ENCODE measurements around the gene SLC7A9.

The SLC7A9 gene

DNA sequence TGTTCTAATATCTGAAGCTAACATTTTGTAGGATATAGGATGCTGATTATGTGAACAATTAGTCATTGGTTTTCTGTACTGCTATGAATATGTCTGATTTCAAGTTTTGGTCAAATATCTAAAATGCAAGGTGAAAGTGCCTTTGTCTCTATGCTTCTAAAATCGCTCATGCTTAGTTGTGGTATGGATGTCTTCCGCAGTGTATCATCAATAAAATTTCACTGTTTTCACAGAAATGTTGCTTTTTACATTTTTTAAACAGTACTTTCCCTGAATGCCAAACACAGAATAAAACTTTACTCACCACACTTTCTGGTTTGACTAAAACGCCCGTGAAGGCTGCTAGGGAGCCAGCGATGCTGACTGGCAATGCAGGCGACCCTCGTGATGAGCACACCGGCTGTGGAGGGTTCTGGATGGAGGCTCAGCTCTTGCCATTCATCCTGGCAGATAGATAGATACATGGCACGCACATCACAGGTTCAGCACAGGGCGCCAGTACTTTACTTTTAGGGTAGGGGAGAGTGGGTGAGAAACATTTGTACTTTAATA lies 40.1 kb downstream of the SLC7A9 start:
- in situ Hi-C loops (cut with MboI; ENCODE audit: low sequenced_read_pairs) = no loop called here

GRCh38 chr19:32828643-32829344 lies 40.8 kb downstream of the SLC7A9 start:
- in situ Hi-C loops (cut with MboI; ENCODE audit: low sequenced_read_pairs) = no loop called here

GRCh38 chr19:32828139-32828538 lies 41.4 kb downstream of the SLC7A9 start:
- in situ Hi-C loops (cut with MboI; ENCODE audit: low sequenced_read_pairs) = no loop called here

- in situ Hi-C loops (cut with MboI; ENCODE audit: low sequenced_read_pairs) = no loop called here
Measured at GRCh38 chr19:32824916-32825608, 44.5 kb downstream of the SLC7A9 start.

GRCh38 chr19:32824191-32824751 lies 45.3 kb downstream of the SLC7A9 start:
- in situ Hi-C loops (cut with MboI; ENCODE audit: low sequenced_read_pairs) = no loop called here

DNA sequence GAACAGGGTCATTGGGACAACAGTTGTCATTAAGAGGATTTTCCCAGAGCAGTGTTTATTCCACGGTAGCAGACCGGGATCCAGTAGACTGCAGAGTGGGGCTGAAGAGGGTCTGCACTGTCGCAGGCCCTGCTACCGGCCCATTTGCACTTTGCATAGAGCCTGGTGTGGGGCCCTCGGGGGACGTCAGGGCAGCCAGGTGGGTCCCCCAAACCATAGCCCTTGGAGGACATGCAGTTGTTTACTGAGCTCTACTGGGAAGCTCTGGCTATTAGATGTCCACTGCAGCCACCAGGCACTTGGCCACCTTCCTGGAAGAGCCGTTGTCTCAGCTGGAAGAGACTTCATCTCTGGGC lies 45.8 kb downstream of the SLC7A9 start:
- in situ Hi-C loops (cut with MboI; ENCODE audit: low sequenced_read_pairs) = no loop called here

GRCh38 chr19:32822916-32823746 lies 46.4 kb downstream of the SLC7A9 start:
- in situ Hi-C loops (cut with MboI; ENCODE audit: low sequenced_read_pairs) = no loop called here

- in situ Hi-C loops (cut with MboI; ENCODE audit: low sequenced_read_pairs) = no loop called here
Measured at GRCh38 chr19:32819419-32820400, 49.9 kb downstream of the SLC7A9 start.

GRCh38 chr19:32818536-32818935 lies 51.0 kb downstream of the SLC7A9 start:
- in situ Hi-C loops (cut with MboI; ENCODE audit: low sequenced_read_pairs) = no loop called here

DNA sequence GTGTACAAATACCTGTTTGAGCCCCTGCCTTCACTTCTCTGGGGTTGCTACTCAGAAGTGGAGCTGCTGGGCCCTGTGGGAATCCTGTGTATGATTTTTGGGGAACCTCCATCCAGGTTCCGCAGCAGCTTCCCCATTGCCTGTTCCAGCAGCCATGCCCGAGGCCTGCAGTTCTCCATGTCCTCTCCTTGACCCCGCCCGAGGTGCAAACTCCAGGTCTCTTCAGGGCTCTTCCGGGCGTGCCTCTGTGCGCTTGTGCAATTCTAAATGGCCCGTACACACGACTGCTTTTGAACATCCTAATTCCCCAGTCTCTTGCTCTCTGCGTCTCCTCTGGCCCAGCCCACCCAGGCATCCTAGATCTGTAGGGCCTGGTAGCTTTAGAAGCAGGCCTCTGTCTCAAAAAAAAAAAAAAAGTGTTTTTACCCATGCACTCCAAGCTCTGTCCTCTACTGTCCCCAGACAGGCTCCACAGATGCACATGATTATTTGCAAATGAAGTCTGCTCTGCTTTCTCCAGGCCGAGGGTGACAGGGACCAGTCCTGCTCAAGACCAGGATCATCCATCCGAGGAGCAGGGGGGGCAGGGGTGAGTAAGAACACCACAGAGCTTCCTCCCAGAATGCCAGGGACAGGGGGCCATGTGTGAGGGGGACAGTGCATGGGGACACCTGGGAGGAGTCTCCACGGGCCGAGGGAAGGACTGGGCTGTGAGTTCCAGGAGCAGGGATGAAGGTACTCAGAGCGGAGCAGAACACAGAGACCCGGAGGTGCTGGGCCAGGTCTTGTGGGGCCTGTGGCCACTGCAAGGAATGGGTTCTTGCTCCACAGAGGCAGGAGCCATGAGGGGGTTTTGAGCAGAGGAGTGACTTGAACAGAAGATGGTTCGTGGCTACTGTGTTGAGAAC lies 51.7 kb downstream of the SLC7A9 start:
- in situ Hi-C loops (cut with MboI; ENCODE audit: low sequenced_read_pairs) = no loop called here

DNA sequence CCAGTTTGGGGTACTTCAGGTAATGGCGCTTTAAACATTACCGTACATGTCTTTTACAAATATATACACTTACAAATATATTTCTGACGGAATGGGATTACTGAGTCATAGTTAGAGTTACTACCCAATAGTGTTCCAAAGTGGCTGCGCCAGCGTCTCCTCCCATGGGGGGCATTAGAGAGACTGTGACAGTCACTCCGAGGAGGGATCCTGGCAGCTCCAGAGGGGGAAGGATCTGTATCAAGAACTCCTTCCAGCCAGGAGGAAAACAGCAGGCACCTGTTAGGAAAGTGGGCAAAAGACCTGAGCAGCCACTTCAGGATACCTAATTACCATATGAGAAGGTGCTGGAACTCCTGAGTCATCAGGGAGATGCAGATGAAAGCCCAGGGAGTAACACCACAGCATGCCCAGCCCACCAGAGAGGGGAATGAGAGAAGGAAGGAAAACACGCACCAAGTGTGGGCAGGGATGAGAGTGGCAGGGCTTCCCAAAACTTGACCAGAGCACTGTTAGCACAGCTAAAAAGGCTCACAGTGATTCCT lies 52.9 kb downstream of the SLC7A9 start:
- in situ Hi-C loops (cut with MboI; ENCODE audit: low sequenced_read_pairs) = no loop called here

GRCh38 chr19:32814624-32815023 lies 54.9 kb downstream of the SLC7A9 start:
- in situ Hi-C loops (cut with MboI; ENCODE audit: low sequenced_read_pairs) = no loop called here

- in situ Hi-C loops (cut with MboI; ENCODE audit: low sequenced_read_pairs) = no loop called here
Measured at GRCh38 chr19:32813862-32814425, 55.6 kb downstream of the SLC7A9 start.

GRCh38 chr19:32812571-32812970 lies 57.0 kb downstream of the SLC7A9 start:
- in situ Hi-C loops (cut with MboI; ENCODE audit: low sequenced_read_pairs) = no loop called here

- in situ Hi-C loops (cut with MboI; ENCODE audit: low sequenced_read_pairs) = no loop called here
Measured at GRCh38 chr19:32812036-32812435, 57.5 kb downstream of the SLC7A9 start.

- in situ Hi-C loops (cut with MboI; ENCODE audit: low sequenced_read_pairs) = no loop called here
Measured at GRCh38 chr19:32811151-32811550, 58.4 kb downstream of the SLC7A9 start.

- in situ Hi-C loops (cut with MboI; ENCODE audit: low sequenced_read_pairs) = no loop called here
Measured at GRCh38 chr19:32810452-32810851, 59.1 kb downstream of the SLC7A9 start.

DNA sequence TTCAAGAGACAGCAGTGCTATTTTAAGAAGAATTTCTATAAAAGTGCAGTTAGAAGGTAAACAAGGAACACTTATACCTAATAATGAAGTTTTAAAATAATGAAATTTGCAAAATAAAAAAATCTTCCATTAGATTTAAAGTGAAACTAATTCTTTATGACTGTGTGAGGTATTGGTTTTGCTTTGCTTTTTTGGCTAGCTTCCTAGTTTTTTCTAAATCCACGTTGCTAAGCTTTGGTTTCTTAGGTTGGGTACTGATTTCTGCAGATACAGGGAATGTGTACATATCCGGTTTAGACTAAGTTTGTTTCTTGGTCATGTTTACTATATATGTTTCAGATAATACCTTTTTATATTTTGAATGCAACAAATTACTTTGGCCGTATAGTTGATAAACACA lies 59.8 kb downstream of the SLC7A9 start:
- in situ Hi-C loops (cut with MboI; ENCODE audit: low sequenced_read_pairs) = no loop called here
